ENCODE data around the gene FBXL4.
A peak's percentile ranks its signal among the peaks of the same experiment; 100 is the strongest.

The FBXL4 gene

GRCh38 chr6:98957450-98957849 is 9.7 kb upstream of the FBXL4 start:
- Histone ChIP-seq H3K27me3 (ENCODE audit: control insufficient read depth, low read length) (no peaks in the 10 kb centered on the region), H3K9me2 (replicated peaks; ENCODE audit: control insufficient read depth, low read length) (no peaks in the 10 kb centered on the region), H3K9me3 (ENCODE audit: control insufficient read depth, insufficient read depth, low read length) (no peaks in the 10 kb centered on the region), H3K79me2 (ENCODE audit: control insufficient read depth, low read length) (no peaks in the 10 kb centered on the region), H3K4me1 (ENCODE audit: control insufficient read depth, low read length) (no peaks in the 10 kb centered on the region), H3K27ac (ENCODE audit: low read depth, low read length) (no peak overlapping the region), H3K36me3 (ENCODE audit: control insufficient read depth, low read length) (no peaks in the 10 kb centered on the region), H3K4me3 (ENCODE audit: low read length) (no peak overlapping the region), H3F3A (ENCODE audit: control insufficient read depth, insufficient read depth) (no peaks in the 10 kb centered on the region), H3K4me2 (ENCODE audit: low read length) (no peak overlapping the region), H4K20me1 (ENCODE audit: control insufficient read depth, insufficient read depth, low read depth, low read length) (no peaks in the 10 kb centered on the region)
- TF ChIP-seq EZH2phosphoT487 (IDR thresholded peaks at IDR 0.05; ENCODE audit: borderline replicate concordance, low read length) (no peak), CTCF (IDR thresholded peaks at IDR 0.05; ENCODE audit: low read depth, low read length, poor library complexity, severe bottlenecking) (no peak)

GRCh38 chr6:98949589-98949988 is 1.8 kb upstream of the FBXL4 start:
- H3K4me3 ChIP-seq (ENCODE audit: low read length): no peak overlapping the region
- no peak overlapping the region for H3K4me2 ChIP-seq (ENCODE audit: low read length)
- H3K27ac ChIP-seq (ENCODE audit: low read depth, low read length): no peak overlapping the region
- no peaks in the 10 kb centered on the region for H3K9me2 ChIP-seq (replicated peaks; ENCODE audit: control insufficient read depth, low read length)
- TF ChIP-seq EZH2phosphoT487 (IDR thresholded peaks at IDR 0.05; ENCODE audit: borderline replicate concordance, low read length): no peak
- TF ChIP-seq CTCF (IDR thresholded peaks at IDR 0.05; ENCODE audit: low read depth, low read length, poor library complexity, severe bottlenecking): no peak
- H4K20me1 ChIP-seq (ENCODE audit: control insufficient read depth, insufficient read depth, low read depth, low read length): no peaks in the 10 kb centered on the region
- no peaks in the 10 kb centered on the region for H3K9me3 ChIP-seq (ENCODE audit: control insufficient read depth, insufficient read depth, low read length)
- peaks cover 3% of the 10 kb centered on the region for H3K36me3 ChIP-seq (ENCODE audit: control insufficient read depth, low read length)
- peaks cover 9% of the 10 kb centered on the region; the same call in 1 of the 2 replicates for H3F3A ChIP-seq (ENCODE audit: control insufficient read depth, insufficient read depth)
- peaks cover 25% of the 10 kb centered on the region for H3K4me1 ChIP-seq (ENCODE audit: control insufficient read depth, low read length)
- peaks cover 29% of the 10 kb centered on the region for H3K79me2 ChIP-seq (ENCODE audit: control insufficient read depth, low read length)
- H3K27me3 ChIP-seq (ENCODE audit: control insufficient read depth, low read length): 0 out of 2 replicates have a peak, but pooled peaks cover 2% of the 10 kb centered on the region

- H3F3A ChIP-seq (ENCODE audit: control insufficient read depth, insufficient read depth): peaks cover 13% of the 10 kb centered on the region; the same call in 1 of the 2 replicates
- peak overlapping the region; percentile 76 for H3K4me2 ChIP-seq (ENCODE audit: low read length)
- peak overlapping the region; percentile 58 for H3K27ac ChIP-seq (ENCODE audit: low read depth, low read length)
- H3K4me3 ChIP-seq (ENCODE audit: low read length): peak overlapping the region; percentile 96
- H3K36me3 ChIP-seq (ENCODE audit: control insufficient read depth, low read length): peaks cover 11% of the 10 kb centered on the region
- H3K4me1 ChIP-seq (ENCODE audit: control insufficient read depth, low read length): peaks cover 26% of the 10 kb centered on the region
- H3K79me2 ChIP-seq (ENCODE audit: control insufficient read depth, low read length): peaks cover 55% of the 10 kb centered on the region
- TF ChIP-seq EZH2phosphoT487 (IDR thresholded peaks at IDR 0.05; ENCODE audit: borderline replicate concordance, low read length) (no peak), CTCF (IDR thresholded peaks at IDR 0.05; ENCODE audit: low read depth, low read length, poor library complexity, severe bottlenecking) (no peak)
- H4K20me1 ChIP-seq (ENCODE audit: control insufficient read depth, insufficient read depth, low read depth, low read length): no peaks in the 10 kb centered on the region
- H3K27me3 ChIP-seq (ENCODE audit: control insufficient read depth, low read length): 0 out of 2 replicates have a peak, but pooled peaks cover 2% of the 10 kb centered on the region
- no peaks in the 10 kb centered on the region for H3K9me2 ChIP-seq (replicated peaks; ENCODE audit: control insufficient read depth, low read length)
- H3K9me3 ChIP-seq (ENCODE audit: control insufficient read depth, insufficient read depth, low read length): no peaks in the 10 kb centered on the region
These were observed 801 bp downstream of the FBXL4 start for GRCh38 chr6:98946879-98947410.
